Stimulated activated CD4-positive, alpha-beta T cell treated with anti-CD3 and anti-CD28 coated beads, Interleukin-15, amount 100 ng/mL, for 1 hour (primary cell): ENCODE results near the gene MYLK3.
"Not testable (repeated sequence)": the region's sequence is repeated elsewhere in the genome, so short reads cannot be mapped to it uniquely, and the experiment has no call there.

Source experiments
- DNase-seq, 2 donors: peaks; one replicate each; pipeline ENCODE4 v3.0.0-alpha.2; 2020; ENCODE audit warnings: low read depth in 1 of 2, low spot score in 1 of 2

The MYLK3 gene

GRCh38 chr16:46747777-46748651 is at the start of gene MYLK3:
MYLK3 (minus strand) TSS chr16:46748344; CDS start chr16:46748193, 151 bp downstream.
- DNase-seq = no peak

GRCh38 chr16:46797501-46797900 is 49.4 kb upstream of the MYLK3 start:
- DNase-seq = no peak

GRCh38 chr16:46796764-46797269 is 48.7 kb upstream of the MYLK3 start:
- DNase-seq = no peak

- DNase-seq = no peak
Measured at GRCh38 chr16:46793841-46794240, 45.7 kb upstream of the MYLK3 start.

DNA sequence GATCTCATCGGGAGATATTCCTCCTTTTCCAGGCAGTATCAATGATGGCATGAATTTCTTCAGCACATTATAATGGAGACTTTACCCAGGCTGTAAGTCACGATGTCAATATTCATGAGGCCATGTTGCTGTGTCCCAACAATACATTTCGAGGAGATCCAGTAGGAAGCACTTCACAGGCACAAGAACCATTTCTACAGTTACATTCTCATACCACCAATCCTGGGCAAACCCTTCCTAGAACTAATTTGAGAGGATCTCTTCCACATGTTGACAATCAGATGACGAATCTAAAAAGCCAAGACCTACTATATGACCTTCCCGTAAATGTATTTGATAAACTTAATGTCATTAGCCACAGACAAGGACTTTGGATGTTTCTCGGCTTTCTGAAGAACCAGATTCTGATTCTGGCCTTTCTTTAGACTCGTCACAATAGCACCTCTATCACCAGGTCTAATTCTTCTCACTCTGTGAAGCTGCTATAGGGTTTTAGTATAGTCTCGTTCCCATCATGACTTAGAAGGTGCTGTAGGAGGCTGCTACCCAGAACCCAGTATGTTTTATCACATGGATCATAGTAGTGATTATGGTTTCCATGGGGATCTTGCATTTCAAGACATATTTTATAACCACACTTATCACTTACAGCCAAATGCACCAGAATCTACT is 42.6 kb upstream of the MYLK3 start:
- DNase-seq = no peak

DNA sequence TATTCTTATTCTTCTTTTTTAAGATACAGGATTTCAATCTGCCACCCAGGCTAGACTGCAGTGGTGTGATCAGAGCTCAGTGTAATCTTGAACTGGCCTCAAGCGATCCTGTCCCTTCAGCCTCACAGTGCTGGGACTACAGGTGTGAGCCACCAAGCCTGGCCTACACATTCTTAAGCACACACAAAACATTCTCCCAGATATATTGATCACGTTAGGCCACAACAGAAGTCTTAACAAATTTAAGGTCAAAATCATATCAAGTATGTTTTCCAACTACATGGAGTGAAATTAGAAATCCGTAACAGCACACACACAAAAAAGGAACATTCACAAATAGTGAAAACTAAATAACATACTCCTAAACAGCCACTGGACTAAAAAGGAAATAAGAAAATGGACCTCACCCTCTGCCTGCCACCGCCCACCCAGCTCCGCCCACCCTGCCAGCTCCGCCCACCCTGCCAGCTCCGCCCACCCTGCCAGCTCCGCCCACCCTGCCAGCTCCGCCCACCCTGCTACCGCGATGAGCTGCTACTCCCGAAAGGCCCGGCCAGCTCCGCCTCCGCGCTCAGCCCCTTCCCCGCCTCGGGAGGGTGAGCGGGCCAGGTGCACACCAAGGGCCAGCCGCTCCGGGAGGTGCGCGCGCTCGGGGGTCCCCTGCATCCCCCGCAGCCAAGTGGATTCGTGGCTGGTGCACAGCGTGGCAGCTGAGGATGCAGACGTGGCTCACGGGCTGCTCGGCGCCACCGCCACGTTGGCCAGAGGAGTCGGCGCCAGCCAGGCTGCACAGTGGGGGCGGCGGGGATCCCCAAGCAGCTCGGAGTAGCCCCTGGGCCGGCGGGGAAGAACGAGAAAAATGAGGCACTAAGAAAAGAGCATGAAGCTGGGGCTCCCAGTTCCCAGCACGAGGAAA is 41.6 kb upstream of the MYLK3 start:
- DNase-seq = peak; percentile 63 to 68

GRCh38 chr16:46788891-46789474 is 40.8 kb upstream of the MYLK3 start:
- DNase-seq = no peak

- no peak for DNase-seq
Measured at GRCh38 chr16:46787909-46788308, 39.8 kb upstream of the MYLK3 start.

- no peak for DNase-seq
Measured at GRCh38 chr16:46785076-46785845, 37.1 kb upstream of the MYLK3 start.

GRCh38 chr16:46784569-46784968 is 36.4 kb upstream of the MYLK3 start:
- DNase-seq = not testable (repeated sequence)

DNA sequence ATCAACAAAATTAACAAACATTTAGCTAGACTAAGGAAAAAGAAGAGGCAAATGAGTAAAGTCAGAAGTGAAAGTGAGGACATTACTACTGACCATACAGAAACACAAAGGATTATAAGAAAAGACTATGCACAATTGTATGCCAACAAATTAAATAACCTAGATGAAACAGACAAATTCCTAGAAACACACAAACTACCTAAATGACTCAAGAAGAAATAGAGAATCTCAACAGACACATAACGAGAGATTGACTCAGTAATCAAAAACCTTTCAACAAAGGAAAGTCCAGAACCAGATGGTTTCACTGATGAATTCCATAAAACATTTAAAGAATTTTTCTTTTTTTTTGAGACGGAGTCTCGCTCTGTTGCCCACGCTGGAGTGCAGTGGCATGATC is 35.7 kb upstream of the MYLK3 start:
- DNase-seq = no peak

DNA sequence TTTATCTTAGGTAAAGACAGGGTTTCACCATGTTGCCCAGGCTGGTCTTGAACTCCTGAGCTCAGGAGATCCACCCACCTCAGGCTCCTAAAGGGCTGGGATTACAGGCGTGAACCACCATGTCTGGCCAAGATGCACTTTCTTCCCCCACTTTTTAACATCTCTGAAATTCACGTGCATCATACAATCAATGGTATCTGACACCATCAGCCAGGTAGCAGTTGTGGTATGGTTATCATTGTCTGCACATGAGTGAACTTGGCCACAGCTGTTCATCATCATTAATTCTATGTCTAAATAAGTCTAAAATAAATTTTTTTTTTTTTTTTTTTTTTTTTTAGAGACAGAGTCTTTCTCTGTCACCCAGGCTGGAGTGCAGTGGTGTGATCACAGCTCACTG is 34.2 kb upstream of the MYLK3 start:
- no peak for DNase-seq

DNA sequence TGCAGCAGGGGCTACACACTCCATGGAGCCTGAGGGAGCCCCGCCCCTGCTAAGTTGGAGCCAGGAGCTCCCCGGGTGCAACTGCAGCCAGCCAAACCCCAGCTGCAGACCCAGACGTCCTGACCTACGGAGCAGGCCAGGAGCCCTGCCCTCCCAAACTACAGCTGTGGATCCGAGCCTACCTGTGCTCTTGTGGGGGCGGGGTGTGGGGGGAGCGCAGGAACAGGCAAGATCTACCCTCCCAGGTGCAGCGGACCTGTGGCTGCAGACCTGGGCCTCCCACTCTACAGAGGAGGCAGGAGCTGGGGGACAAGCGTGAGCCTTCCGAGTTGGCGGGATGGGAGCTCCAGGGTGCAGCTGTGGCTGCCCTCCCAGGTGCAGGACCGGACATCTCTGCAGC is 29.7 kb upstream of the MYLK3 start:
- no peak for DNase-seq

DNA sequence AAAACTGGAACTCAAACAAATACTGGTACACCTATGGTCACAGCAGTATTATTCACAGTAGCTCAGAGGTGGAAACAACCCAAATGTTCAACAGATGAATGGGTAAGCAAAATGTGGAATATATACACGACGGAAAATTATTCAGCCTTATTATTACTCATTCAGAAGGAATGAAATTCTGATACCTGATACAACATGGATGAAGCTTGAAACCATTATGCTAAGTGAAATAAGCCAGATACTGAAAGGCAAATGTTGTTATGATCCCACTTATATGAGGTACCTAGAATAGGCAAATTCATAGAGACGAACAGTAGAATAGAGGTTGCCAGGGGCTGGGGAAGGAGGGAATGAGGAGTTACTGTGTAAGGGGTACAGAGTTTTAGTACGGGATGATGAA is 27.1 kb upstream of the MYLK3 start:
- DNase-seq = no peak

DNA sequence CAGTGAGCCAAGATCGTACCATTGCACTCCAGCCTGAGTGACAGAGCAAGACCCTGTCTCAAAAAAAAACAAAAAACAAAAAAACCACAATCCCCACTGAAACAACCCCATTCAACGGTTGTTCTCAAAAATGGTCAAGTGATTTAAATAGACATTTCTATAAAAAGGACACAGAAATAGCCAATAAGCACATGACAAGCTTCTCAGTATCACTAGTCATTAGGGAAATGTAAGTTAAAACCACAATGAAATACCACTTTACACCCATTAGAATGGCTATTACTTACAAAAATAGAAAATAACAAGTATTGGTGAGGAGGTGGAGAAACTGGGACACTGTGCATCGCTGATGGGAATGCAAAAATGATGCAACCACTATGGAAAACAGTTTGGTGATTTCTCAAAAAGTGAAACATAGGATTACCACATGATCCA is 26.6 kb upstream of the MYLK3 start:
- no peak for DNase-seq

DNA sequence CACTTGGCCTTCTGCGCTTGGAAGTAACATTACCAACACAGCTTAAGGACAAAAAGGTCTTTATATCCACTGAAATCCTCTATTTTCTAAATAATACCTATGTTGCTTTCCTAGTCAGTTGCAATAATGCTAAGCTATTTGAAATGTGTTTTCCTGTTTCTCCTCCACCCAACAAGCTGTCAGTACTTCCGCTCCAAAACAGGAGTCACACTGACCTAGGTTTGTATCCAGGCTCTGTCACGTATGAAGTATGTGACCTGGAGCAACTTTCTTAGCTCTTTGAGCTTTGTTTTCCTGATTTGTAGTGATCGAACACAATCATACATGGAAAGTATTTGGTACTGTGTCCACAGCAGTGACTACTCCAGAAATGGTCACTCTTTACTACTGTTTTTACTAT is 24.3 kb upstream of the MYLK3 start:
- no peak for DNase-seq

DNA sequence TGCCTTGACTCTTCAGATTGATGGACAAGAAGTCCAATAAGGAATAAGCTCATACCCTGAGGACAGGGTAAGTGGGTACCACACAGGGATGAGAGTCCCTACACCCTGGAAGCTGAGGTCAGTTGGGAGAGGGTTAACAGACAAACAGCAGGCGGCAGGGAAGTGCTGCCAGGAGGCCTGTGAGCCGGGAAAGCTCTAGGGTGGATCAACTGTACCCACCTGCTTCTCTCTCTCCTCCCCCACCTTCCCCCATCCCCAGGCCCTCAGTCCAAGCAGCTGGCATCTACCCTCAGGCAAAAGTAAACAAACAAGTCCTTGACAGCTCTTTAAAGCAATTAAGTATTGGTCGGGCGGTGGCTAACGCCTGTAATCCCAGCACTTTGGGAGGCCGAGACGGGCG is 20.7 kb upstream of the MYLK3 start:
- no peak for DNase-seq

- DNase-seq = no peak
Measured at GRCh38 chr16:46765050-46765449, 16.9 kb upstream of the MYLK3 start.

DNA sequence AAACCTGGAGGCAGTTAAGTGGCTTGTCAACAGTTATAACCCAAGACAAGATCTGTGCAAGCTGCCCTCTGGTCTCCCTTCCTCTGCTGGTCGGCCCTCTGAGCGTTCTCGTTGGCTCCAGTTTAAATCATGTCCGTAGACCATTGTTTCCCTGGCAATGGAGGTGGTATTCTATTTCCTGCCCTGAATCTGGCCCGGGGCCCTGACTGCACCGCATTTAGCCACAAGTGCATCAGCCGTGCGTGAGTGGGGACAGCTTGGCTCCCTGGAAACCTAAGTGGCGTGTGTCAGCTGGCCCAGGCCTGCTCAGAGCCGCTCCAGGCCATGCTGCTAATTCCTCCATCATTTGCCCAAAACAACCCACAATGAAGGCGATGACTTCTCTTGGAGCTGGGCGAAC is 15.0 kb upstream of the MYLK3 start:
- no peak for DNase-seq

DNA sequence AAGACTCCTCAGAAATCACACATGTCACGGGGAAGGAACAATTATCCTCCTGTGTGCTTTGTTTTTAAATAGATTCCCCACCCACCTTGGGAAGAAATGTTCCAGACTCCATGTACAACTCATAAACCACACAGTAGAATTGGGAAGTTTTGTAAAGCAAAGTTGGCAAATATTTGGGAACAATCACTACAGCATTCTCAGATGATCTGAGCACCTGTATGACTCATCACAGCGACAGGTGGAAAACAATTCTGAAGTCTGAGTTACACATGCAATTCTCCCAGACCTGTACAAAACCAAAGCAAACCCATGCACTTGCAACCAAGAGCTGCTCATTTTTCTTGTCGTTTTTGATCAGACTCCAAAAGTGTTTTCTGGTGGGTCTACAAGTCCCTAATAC is 14.4 kb upstream of the MYLK3 start:
- DNase-seq = no peak
